GM18867 (cell line): ENCODE measurements around the gene AMT.
"Not testable (repeated sequence)": the region's sequence is repeated elsewhere in the genome, so short reads cannot be mapped to it uniquely, and the experiment has no call there.

Experiments used
- ATAC-seq: cut with Tn5 transposase; IDR thresholded peaks from one replicate; pipeline ENCODE4 v1.9.1; 2021; ENCODE audit warnings: mild to moderate bottlenecking, moderate library complexity; ENCODE audit not compliant: unreplicated experiment

AMT gene

GRCh38 chr3:49427586-49427985 is 5.3 kb upstream of the AMT start:
- no peak for ATAC-seq

GRCh38 chr3:49424816-49425215 is 2.5 kb upstream of the AMT start:
- no peak for ATAC-seq

- no peak for ATAC-seq
Observed at GRCh38 chr3:49421890-49422378, 339 bp downstream of the AMT start.

- ATAC-seq, result no peak
Observed at GRCh38 chr3:49417516-49418120, 4.7 kb downstream of the AMT start.

- no peak for ATAC-seq
Observed at GRCh38 chr3:49416867-49417266, 5.4 kb downstream of the AMT start.

- no peak for ATAC-seq
Observed at GRCh38 chr3:49415931-49416601, 6.2 kb downstream of the AMT start.

- no peak for ATAC-seq
Observed at GRCh38 chr3:49414753-49415152, 7.5 kb downstream of the AMT start.

- no peak for ATAC-seq
Observed at GRCh38 chr3:49413338-49413734, 8.9 kb downstream of the AMT start.

GRCh38 chr3:49412632-49413337 is 9.5 kb downstream of the AMT start:
- ATAC-seq, result no peak

GRCh38 chr3:49411968-49412631 is 10.2 kb downstream of the AMT start, which contains the start of the genes RHOA and TCTA:
TSS of gene RHOA (minus strand) at chr3:49411976. CDS start at chr3:49375589, 36,387 bp downstream.
TSS of gene TCTA (plus strand) at chr3:49412423. CDS start at chr3:49412427, 4 bp downstream.
- ATAC-seq, result peak; percentile 74

- peak; percentile 22 for ATAC-seq
Observed at GRCh38 chr3:49411535-49411967, 10.7 kb downstream of the AMT start.

GRCh38 chr3:49410846-49411534 is 11.3 kb downstream of the AMT start:
- ATAC-seq, result no peak

- no peak for ATAC-seq
Observed at GRCh38 chr3:49410066-49410845, 12.0 kb downstream of the AMT start.

GRCh38 chr3:49406571-49407565 is 15.4 kb downstream of the AMT start:
- no peak for ATAC-seq

- ATAC-seq, result not testable (repeated sequence)
Observed at GRCh38 chr3:49405570-49405969, 16.7 kb downstream of the AMT start.

GRCh38 chr3:49403891-49404290 is 18.4 kb downstream of the AMT start:
- no peak for ATAC-seq

GRCh38 chr3:49401766-49402165 is 20.5 kb downstream of the AMT start:
- ATAC-seq, result no peak

- ATAC-seq, result no peak
Observed at GRCh38 chr3:49399461-49399860, 22.8 kb downstream of the AMT start.

GRCh38 chr3:49397470-49397869 is 24.8 kb downstream of the AMT start:
- no peak for ATAC-seq
